Chondrocyte (in vitro differentiated cells): Measurements from ENCODE around the gene CELSR3. TPM values are rescaled to one million over a fixed set of nuclear protein-coding genes. Genes with fewer than 3 reads are reported as not detected.

Experiments
- DNase-seq: peaks from one replicate; pipeline ENCODE4 v3.0.0; 2021; ENCODE audit warnings: mixed read lengths, low spot score
- H3K27ac Mint-ChIP-seq: one replicate; pipeline ENCODE4 v1.8.0; 2021; ENCODE audit warnings: mild to moderate bottlenecking, moderate library complexity, mixed read lengths; ENCODE audit not compliant: unreplicated experiment
- H3K27me3 Mint-ChIP-seq: 2 replicates; pipeline ENCODE4 v1.8.0; 2021; ENCODE audit warnings: low read depth, mixed read lengths
- H3K36me3 Mint-ChIP-seq: 2 replicates; pipeline ENCODE4 v1.8.0; 2021; ENCODE audit warnings: low read depth, mixed read lengths
- H3K4me1 Mint-ChIP-seq: 2 replicates; pipeline ENCODE4 v1.8.0; 2021; ENCODE audit warnings: low read depth, mild to moderate bottlenecking, mixed read lengths
- H3K4me3 Mint-ChIP-seq: one replicate; pipeline ENCODE4 v1.8.0; 2021; ENCODE audit warnings: mild to moderate bottlenecking, moderate library complexity, mixed read lengths; ENCODE audit not compliant: unreplicated experiment
- H3K9me3 Mint-ChIP-seq: 2 replicates; pipeline ENCODE4 v1.8.0; 2021; ENCODE audit warnings: low read depth, mixed read lengths
- CTCF ChIP-seq: fragments of 200-600 bp; sonication (generic); IDR thresholded peaks from 2 replicates; pipeline ENCODE4 v1.5.0; 2021; ENCODE audit warnings: antibody characterized with exemption, mild to moderate bottlenecking, moderate library complexity
- total RNA-seq: library from RNA; stranded (reverse); gene quantifications from 3 replicates; pipeline ENCODE4 v1.2.1, GENCODE V29; 2021

CELSR3 gene
- total RNA-seq, 1 donor from 2014 or later, result 11.4 TPM

- Mint-ChIP-seq H3K4me3 (no peak overlapping the region), H3K27ac (peak overlapping the region; percentile 73), H3K27me3 (no peaks in the 10 kb centered on the region), H3K4me1 (peaks cover 57% of the 10 kb centered on the region), H3K9me3 (no peaks in the 10 kb centered on the region), H3K36me3 (peaks cover 34% of the 10 kb centered on the region)
- no peak for TF ChIP-seq CTCF
- DNase-seq, result no peak
Measured at GRCh38 chr3:48690846-48691458, 28.3 kb upstream of the CELSR3 start.

DNA sequence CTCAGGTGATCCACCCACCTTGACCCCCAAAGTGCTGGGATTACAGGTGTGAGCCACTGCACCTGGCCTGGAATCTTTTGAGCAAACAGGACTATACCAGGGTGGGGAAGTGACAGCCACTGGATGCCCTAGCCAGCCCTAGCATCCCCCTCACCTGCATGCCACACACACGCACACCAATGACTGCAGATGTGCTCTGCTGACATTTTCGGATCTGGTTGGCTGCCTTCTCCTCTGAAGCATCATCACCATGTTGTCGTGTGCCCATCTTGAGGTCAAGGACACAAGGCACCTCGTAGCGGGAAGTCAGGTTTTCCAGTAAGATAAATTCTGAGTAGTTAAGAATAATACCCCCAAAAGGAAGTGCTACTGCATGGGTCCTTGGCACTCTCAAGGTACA, 26.7 kb upstream of the CELSR3 start:
- no peaks in the 10 kb centered on the region for H3K9me3 Mint-ChIP-seq
- no peak for TF ChIP-seq CTCF
- no peaks in the 10 kb centered on the region for H3K27me3 Mint-ChIP-seq
- H3K36me3 Mint-ChIP-seq, result peaks cover 26% of the 10 kb centered on the region
- DNase-seq, result no peak
- H3K4me1 Mint-ChIP-seq, result peaks cover 53% of the 10 kb centered on the region
- no peak overlapping the region for H3K27ac Mint-ChIP-seq
- no peak overlapping the region for H3K4me3 Mint-ChIP-seq

GRCh38 chr3:48688737-48689075, 26.0 kb upstream of the CELSR3 start:
- no peak for DNase-seq
- H3K27ac Mint-ChIP-seq, result no peak overlapping the region
- no peak for TF ChIP-seq CTCF
- H3K9me3 Mint-ChIP-seq, result no peaks in the 10 kb centered on the region
- H3K36me3 Mint-ChIP-seq, result peaks cover 25% of the 10 kb centered on the region
- H3K27me3 Mint-ChIP-seq, result no peaks in the 10 kb centered on the region
- peaks cover 54% of the 10 kb centered on the region for H3K4me1 Mint-ChIP-seq
- no peak overlapping the region for H3K4me3 Mint-ChIP-seq

GRCh38 chr3:48688032-48688736, 25.5 kb upstream of the CELSR3 start:
- Mint-ChIP-seq H3K36me3 (peaks cover 24% of the 10 kb centered on the region), H3K27me3 (no peaks in the 10 kb centered on the region), H3K4me1 (peaks cover 54% of the 10 kb centered on the region), H3K27ac (peak overlapping the region; percentile 61), H3K9me3 (no peaks in the 10 kb centered on the region), H3K4me3 (no peak overlapping the region)
- no peak for TF ChIP-seq CTCF
- DNase-seq, result no peak

- no peak overlapping the region for H3K4me3 Mint-ChIP-seq
- H3K9me3 Mint-ChIP-seq, result no peaks in the 10 kb centered on the region
- peaks cover 20% of the 10 kb centered on the region for H3K36me3 Mint-ChIP-seq
- no peak for TF ChIP-seq CTCF
- H3K27me3 Mint-ChIP-seq, result no peaks in the 10 kb centered on the region
- no peak for DNase-seq
- H3K27ac Mint-ChIP-seq, result peak overlapping the region; percentile 88
- peaks cover 53% of the 10 kb centered on the region for H3K4me1 Mint-ChIP-seq
Measured at GRCh38 chr3:48687220-48687678, 24.6 kb upstream of the CELSR3 start.
